ENCODE measurements around the gene PUDP.
"Not testable (repeated sequence)": the region's sequence is repeated elsewhere in the genome, so short reads cannot be mapped to it uniquely, and the experiment has no call there.

PUDP gene

DNA sequence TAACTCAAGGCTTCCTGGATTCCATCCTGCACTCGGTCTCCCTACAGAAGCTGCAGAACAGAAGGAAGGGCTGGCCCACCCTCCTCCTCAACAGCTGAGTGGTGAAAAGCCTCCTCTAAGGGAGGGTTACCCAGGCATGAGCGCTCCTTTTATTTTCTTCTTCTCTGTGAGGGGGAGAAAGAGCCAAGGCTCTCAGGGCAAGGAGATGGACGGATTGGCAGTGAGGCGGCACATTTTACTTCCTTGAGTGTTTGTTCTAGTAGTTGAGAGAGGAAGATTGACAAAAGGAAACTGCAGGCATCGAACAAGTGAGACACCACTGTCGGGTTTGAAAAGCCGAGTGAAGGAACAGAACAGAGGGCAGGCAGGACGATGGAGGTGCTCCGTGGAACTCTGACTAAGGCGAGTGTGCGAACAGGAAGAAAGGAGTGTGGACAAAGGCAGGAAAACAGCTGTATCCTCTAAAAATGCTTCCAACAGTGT, 38.9 kb downstream of the PUDP start:
- DNase-seq, result no peak

DNA sequence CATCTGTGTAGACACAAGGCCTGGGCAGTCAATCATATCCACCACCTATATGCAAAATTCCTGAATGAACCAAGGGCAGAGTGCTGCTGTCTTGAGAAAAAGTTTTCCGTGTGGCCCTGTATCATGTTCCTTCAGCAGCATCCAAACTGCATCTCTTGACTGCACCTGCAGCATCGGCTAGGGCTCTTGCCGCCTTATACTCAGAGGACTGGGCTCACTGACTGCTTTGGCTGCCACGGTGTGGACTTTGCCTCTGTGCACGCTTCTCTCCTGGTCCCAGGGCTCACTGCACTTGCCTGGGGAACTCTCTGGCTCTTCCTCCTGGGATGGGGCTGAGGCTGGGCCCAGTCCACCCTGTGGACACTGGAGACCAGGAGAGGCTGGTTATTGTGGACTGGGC, 39.9 kb downstream of the PUDP start:
- no peak for DNase-seq

GRCh38 chrX:7106649-7107048, 41.3 kb downstream of the PUDP start:
- no peak for DNase-seq

DNA sequence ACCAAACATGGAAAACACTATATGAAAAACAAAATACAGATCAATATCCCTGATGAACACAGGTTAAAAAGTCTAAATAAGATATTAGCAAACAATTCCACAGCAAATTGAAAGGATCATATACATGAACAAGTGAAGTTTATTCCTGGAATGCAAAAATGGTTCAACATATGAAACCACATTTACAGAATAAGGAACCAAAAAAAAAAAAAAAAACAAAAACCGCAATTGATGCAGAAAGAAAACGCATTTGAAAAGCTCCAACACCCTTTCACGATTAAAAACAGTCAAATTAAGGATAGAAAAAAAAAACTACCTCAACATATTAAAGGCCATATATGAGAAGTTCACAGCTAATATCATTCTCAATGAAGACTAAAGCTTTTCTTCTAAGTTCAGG, 45.8 kb downstream of the PUDP start:
- no peak for DNase-seq

DNA sequence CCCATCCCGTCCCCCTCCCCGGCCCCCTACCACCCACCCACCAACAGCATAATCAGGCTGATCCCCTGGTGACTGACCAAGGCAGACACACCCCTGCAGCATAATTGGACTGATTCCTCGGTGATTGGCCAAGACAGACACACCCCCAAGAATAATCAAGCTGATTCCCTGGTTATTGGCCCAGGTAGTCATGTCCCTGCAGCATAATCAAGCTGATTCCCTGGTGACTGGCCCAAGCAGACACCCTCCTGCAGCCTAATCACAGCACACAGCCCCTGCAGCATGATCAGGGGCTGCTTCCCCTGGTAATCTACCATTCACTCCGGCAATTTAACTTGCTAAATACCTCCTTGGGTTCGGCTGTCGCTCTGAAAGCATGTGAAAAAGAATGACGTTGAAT, 47.9 kb downstream of the PUDP start:
- no peak for DNase-seq

GRCh38 chrX:7095657-7096056, 52.3 kb downstream of the PUDP start:
- not testable (repeated sequence) for DNase-seq

GRCh38 chrX:7093305-7093704, 54.6 kb downstream of the PUDP start:
- DNase-seq, result no peak

DNA sequence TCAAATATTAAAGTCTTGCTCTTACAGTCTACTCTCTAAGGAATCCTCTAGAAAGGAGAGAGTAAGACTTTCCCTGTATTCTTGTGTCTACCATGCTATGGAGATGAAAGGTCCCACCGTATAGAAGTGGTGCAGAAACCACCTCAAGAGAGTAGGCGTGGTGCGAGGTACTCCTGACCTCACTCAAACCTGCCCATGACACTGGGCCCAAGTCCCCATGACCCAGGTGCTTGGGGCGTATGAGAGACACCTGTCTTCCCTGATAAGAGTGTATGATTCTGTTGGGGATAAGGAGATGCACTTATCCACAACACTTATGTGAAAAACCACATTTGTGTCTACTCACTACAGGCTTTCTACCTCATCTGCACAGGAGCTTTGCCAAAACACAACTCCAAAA, 55.4 kb downstream of the PUDP start:
- DNase-seq, result no peak

GRCh38 chrX:7091923-7092322, 56.0 kb downstream of the PUDP start:
- no peak for DNase-seq

GRCh38 chrX:7090641-7091040, 57.3 kb downstream of the PUDP start:
- no peak for DNase-seq

DNA sequence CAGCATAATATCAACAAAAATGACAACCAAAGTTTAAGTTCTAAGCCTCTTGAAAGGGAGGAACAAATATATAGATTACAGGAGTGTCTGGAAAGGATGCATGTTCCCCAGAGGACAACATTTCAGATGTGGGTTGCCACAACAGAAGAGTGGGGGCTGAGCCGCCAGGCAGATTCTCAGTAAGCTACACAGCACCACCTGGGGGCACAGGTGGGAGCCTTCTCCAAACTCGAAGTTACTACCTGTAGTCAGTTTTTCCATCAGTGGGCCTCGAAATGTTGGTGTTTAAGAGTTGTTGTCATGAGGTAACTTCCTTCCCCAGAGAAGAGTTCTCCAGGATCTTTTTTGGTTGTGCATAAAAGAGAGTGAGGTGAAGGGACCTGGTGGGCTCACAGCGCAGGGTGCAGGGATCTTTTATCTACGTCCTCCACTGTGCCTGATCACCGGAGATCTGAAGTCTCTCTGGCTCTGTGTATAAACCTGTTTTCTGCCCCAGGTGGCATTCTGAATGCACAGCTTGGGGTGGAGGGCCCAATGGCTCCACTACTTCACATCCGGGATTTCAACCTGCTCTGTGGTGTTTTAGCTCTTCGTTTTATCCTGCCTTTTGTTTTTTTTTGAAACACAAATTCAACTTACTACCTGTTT, 58.9 kb downstream of the PUDP start:
- DNase-seq, result peak; percentile 38

DNA sequence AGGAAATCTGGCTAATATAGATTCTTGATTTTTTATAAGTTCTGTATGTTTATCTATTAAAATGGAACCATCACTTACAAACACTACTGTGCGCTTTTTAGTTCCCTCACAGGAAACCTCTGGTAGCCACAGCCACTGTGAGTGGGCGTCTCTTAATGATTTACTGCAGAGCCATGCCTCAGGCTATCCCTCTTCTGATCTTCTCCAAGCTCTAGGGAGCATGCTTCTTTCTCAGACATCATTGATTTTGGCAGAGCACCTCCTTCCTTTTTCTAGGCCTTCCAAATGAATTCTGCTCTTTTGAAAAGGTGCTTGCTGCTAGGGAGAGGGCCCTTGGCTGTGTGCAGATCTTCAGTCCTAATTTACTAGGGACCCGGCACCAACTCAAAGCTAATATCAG, 61.6 kb downstream of the PUDP start:
- DNase-seq, result no peak

- DNase-seq, result no peak
Observed at GRCh38 chrX:7085879-7086278, 62.1 kb downstream of the PUDP start.

DNA sequence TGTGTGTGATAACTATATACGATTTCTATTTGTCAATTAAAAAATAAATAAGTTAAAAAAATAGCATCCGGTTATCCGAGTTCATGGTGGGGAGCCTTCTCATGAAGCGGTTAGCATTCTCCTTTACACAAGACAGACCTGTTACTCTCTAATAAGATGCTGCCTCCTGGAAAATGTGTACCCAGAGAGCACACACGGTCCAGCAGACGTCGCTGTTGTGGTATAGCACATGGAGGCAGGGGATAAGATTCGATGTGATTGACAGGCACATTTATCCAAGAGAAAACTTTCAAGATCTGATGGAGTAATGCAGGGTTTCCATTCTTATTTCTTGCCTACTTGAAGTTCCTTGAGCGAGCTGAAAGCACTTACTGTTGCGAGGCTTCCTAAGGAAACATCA, 63.1 kb downstream of the PUDP start:
- DNase-seq, result no peak

DNA sequence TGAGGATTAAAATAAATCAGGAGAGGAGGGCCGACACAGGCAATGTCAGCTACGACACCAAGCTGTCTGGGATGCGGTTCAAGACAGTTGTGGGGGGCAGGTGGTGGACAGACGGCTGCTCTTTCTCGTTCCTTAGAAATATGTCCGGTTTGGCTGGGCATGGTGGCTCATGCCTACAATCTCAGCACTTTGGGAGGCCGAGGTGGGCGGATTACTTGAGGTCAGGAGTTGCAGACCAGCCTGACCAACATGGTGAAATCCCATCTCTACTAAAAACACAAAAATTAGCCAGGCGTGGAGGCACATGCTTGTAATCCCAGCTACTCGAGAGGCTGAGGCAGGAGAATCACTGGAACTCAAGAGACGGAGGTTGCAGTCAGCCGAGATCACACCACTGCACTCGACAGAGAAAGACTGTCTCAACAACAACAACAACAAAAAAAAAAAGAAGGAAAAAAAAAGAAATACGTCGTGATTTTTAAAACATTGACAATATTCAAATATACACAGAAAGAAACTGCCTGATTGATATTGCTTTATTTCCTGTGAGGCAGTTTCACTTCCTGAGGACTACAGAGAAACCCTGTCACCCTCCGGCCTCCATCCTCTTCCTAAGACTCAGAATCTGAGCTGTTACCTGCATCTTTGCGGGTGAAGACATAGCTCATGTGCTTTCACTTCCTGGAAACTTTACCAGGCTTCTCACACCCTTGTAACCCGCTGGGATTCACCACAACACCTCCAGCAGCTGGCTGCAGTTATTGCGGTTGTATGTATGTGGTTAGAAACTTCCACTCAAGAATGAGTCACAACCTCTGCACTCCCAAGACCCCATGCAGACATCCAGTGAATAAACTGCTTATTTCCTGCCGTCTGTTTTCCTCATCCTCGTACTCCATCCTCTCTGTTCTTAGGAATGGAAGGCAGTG, 64.2 kb downstream of the PUDP start:
- peak; percentile 32 for DNase-seq

- no peak for DNase-seq
Observed at GRCh38 chrX:7083021-7083420, 64.9 kb downstream of the PUDP start.

DNA sequence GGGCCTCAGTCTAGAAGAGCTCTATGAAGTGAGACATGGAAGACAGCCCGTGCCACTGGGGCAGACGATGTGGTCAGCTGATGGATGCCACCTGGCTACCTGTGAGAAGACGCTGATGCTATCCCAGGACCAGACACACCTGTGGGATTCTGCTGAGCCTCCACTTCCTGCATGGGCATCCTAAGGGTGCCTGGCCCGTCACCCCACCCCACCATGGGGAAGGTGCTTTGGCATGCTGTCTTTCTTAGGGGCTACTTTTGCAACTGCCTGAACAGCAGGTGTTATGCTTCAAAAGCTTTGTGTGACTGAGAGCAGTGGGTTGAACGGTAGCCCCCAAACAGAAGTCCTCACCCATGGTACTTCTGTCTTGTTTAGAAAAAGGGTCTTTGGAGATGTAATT, 65.4 kb downstream of the PUDP start:
- DNase-seq, result no peak

DNA sequence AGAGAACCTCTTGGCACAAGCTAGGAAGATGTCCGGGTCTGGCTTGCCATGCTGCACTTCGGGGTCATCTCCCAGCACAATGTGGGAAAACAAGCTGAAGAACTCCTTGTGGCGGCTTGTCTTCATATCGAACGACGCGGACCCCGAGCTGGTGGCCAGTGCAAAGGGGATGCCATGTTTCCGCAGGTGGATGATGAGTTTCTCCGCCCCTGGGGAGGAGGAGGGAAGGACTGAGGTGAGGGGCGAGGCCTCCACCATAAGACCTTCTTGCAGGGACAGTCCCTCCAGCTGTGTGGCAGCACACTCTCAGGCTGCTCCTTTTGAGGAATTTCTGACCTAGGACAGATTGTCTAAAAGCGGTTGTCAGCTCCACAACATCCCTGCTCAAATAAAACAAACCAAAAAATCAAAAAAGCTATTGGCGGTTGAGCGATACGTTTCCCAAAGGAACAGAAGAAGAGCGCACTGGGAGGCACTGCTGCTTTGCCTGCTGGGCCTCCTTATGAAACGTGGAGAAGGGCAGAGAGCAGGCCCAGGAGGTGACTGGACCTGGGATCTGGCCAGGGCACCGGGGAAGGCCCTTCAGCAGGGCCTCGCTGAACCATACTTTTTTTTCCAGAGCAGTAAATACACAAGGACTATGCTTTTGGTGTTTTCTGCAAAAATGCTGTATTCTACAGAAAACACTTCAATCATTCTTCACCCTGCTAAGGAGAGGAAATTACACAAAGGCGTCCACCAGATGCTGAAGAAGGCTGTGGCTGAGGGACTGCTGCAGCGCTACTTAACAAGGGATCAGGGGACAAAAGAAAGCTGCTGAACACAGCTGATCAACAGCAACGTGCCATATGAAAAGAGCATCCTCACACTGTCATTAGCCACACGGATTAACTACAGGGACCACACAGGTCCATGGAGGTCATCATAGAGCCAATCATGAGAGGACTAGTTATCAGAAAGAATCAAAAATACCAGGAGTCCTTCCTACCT, 70.4 kb downstream of the PUDP start:
- no peak for DNase-seq

DNA sequence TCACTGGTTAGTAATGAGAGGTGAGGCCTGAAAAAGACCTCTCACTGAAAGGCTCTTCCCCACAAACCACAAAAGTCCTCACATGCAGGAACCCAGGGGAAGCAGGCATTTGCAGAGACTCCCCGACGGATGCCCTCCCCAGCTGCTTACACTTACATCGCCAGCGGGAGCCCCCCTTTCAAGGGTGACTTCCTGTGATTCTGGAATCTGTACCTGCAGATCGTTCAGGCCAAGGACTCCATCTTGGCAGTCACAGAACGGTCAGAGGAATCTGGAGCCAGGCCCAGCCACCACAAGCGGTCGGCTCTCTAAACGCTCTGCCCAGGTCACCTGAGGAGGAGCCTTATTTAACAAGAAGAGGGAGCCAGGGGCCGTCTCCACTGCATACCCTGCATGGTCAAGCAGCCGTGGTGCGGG, 71.7 kb downstream of the PUDP start:
- DNase-seq, result no peak

DNA sequence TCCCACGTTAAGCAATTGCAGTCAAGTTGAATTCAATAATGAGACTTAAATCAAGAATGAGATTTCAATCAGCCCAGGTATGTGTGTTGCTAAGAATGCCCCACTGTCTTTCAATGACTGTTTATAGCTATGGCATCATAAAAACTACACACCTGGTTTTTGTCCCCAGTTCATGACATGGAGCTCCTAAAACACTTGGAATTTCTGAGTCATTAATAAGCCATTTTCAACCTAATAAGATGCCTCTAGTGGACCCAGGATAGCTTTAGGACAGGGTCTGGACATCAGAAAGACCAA, 73.1 kb downstream of the PUDP start:
- no peak for DNase-seq

DNA sequence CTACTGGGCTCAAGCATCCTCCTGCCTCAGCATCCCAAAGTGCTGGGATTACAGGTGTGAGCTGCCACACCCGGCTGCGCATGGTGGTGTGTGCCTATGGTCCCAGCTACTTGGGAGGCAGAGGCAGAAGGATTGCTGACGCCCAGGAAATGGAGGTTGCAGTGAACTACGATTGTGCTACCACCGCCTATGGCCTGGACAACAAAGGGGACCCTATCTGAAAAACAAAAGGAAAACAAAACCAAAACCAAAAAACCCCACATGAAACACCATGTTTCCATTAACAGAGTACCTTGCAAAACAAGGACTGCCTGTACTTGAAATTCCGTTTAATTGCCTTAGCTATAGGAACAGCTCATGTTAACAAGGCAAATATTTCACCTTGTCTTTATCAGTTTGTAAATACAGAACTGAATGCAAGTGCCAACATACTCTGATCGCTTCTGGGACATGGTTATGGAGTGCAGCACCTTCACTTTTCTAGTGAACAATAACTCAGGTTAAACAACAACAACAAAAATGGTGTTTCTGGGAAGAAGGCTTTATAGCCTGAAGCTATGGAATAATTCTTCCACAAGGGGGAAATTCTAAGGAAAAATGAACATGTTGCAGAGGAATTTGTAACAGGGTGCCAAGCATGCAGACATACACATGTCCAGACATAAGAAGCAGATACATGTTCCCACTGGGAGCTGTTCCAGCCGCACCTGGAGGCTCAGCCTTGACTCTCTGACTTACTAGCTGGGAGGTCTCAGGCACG, 73.6 kb downstream of the PUDP start:
- DNase-seq, result no peak

GRCh38 chrX:7073336-7073735, 74.6 kb downstream of the PUDP start:
- DNase-seq, result no peak

DNA sequence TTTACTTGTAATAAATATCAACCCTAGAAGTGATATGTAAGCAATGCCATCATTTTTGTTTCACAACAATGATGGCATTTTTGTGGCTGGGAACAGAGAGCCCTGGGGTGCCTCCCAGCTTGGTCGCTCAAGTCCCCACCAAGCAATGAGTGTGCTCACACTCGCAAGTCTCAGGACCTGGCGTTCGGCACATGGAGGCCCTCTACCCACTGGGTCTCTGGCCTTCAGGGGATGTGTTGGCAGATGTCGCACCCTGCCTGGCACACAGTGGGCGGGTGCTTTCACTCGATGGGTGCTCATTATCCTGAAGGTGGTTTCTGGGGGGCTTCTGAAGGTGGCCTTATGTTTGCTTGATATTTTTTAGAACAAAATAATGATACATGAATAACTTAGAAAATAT, 75.1 kb downstream of the PUDP start:
- no peak for DNase-seq

Measured in activated T-cell treated with anti-CD3 and anti-CD28 coated beads for 4 hours (primary cell).